ENCODE results near the gene CSTB. TPM values are rescaled to one million over a fixed set of nuclear protein-coding genes. Genes with fewer than 3 reads are reported as not detected.

The CSTB gene
- total and polyA plus RNA-seq, 2 donors (not counting 3 experiments of a cell fraction or from before 2014, with no cell fraction given) = 65.8 to 83.7 TPM

GRCh38 chr21:43793243-43793642 is 17.1 kb upstream of the CSTB start:
- ChIA-PET CTCF (interaction anchor here (1.0 kb wide), 1 partner anchor 13 kb away, joined by 3 read pairs; no protein-coding TSS in a partner anchor), POLR2A (no interaction called here)
- Histone ChIP-seq H3K36me3 (ENCODE audit: control insufficient read depth in 2 of 2, extremely low read depth in 1 of 2, insufficient read depth in 2 of 2, low read length in 2 of 2) (peaks cover 22 to 46% of the 10 kb centered on the region in 2 experiments), H3K4me2 (ENCODE audit: insufficient read depth, low read length) (no peak overlapping the region), H3K27ac (ENCODE audit: insufficient read depth, low read depth, low read length) (no peak overlapping the region), H3K9ac (replicated peaks; ENCODE audit: extremely low read depth, insufficient read depth, low read length) (no peak overlapping the region), H3K9me1 (replicated peaks; ENCODE audit: control insufficient read depth, extremely low read depth, insufficient read depth, low read length) (no peaks in the 10 kb centered on the region), H3K4me1 (ENCODE audit: control insufficient read depth, extremely low read depth, insufficient read depth, low read length) (peaks cover 7% of the 10 kb centered on the region), H3K27me3 (ENCODE audit: control insufficient read depth in 2 of 2, insufficient read depth in 2 of 2, low read length in 2 of 2) (no peaks in the 10 kb centered on the region), H2AFZ (ENCODE audit: low read depth, low read length) (no peak overlapping the region), H3K9me3 (replicated peaks; ENCODE audit: control insufficient read depth, insufficient read depth, low read length) (no peaks in the 10 kb centered on the region), H3K4me3 (replicated peaks in 1 of 3; ENCODE audit: insufficient read depth in 1 of 3, low read depth in 1 of 3, low read length in 3 of 3) (no peak overlapping the region), H4K20me1 (replicated peaks; ENCODE audit: control insufficient read depth, extremely low read depth, insufficient read depth, low read length) (no peaks in the 10 kb centered on the region), H3K79me2 (ENCODE audit: control insufficient read depth, insufficient read depth, low read length) (peaks cover 52% of the 10 kb centered on the region)
- no peak for TF ChIP-seq FOS (IDR thresholded peaks at IDR 0.05; ENCODE audit: borderline replicate concordance, insufficient read depth, low read length)
- TF ChIP-seq, protein P1, sequence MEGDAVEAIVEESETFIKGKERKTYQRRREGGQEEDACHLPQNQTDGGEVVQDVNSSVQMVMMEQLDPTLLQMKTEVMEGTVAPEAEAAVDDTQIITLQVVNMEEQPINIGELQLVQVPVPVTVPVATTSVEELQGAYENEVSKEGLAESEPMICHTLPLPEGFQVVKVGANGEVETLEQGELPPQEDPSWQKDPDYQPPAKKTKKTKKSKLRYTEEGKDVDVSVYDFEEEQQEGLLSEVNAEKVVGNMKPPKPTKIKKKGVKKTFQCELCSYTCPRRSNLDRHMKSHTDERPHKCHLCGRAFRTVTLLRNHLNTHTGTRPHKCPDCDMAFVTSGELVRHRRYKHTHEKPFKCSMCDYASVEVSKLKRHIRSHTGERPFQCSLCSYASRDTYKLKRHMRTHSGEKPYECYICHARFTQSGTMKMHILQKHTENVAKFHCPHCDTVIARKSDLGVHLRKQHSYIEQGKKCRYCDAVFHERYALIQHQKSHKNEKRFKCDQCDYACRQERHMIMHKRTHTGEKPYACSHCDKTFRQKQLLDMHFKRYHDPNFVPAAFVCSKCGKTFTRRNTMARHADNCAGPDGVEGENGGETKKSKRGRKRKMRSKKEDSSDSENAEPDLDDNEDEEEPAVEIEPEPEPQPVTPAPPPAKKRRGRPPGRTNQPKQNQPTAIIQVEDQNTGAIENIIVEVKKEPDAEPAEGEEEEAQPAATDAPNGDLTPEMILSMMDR (IDR thresholded peaks at IDR 0.05; ENCODE audit: extremely low read depth in 1 of 2, insufficient read depth in 1 of 2, low read depth in 1 of 2, low read length in 2 of 2) = no peak
- TF ChIP-seq JUN (IDR thresholded peaks at IDR 0.05; ENCODE audit: borderline replicate concordance, insufficient read depth, insufficient read length, low read depth) = no peak
- no peak for TF ChIP-seq EZH2 (IDR thresholded peaks at IDR 0.05; ENCODE audit: borderline replicate concordance, low read depth, low read length, severe bottlenecking)
- TF ChIP-seq MAX (IDR thresholded peaks at IDR 0.05; ENCODE audit: insufficient read depth, insufficient read length) = no peak
- TF ChIP-seq POLR2A (IDR thresholded peaks at IDR 0.05; ENCODE audit: low read depth, low read length) = no peak
- no peak for TF ChIP-seq GATA2 (IDR thresholded peaks at IDR 0.05; ENCODE audit: insufficient read depth, insufficient read length, low read depth, low read length)
- no peak for TF ChIP-seq MYC (IDR thresholded peaks at IDR 0.05; ENCODE audit: low read depth, low read length)
- TF ChIP-seq POLR2AphosphoS5 (IDR thresholded peaks at IDR 0.05; ENCODE audit: insufficient read depth, low read depth, low read length) = no peak
- dilution Hi-C loops (cut with MboI; ENCODE audit: extremely low pct_ligation_motif_present, low sequenced_read_pairs) (no loop called here), intact Hi-C loops (cut with micrococcal nuclease) (no loop called here)
- BruUV-seq (replicated peaks) = no TSS peak
- DNase-seq (ENCODE audit: low read depth, low spot score) = no peak
- no peak for FAIRE-seq
